HT1080 (cell line): Measurements from ENCODE around the gene EXOC4. TPM values are rescaled to one million over a fixed set of nuclear protein-coding genes. Genes with fewer than 3 reads are reported as not detected.
A peak's percentile ranks its signal among the peaks of the same experiment; 100 is the strongest.
"Not testable (repeated sequence)": the region's sequence is repeated elsewhere in the genome, so short reads cannot be mapped to it uniquely, and the experiment has no call there.

Source experiments
- DNase-seq: peaks from one replicate; pipeline ENCODE4 v3.0.0-alpha.2; 2015; ENCODE audit warnings: low read depth
- total RNA-seq: library from RNA; depleted of rRNA; stranded (reverse); fragments of >200 nt; shearing (Covaris generic); gene quantifications from 2 replicates; pipeline ENCODE4 v1.2.3, GENCODE V29; 2014

Gene EXOC4
- total RNA-seq, 1 experiment from 2014 or later: 39.3 TPM

DNA sequence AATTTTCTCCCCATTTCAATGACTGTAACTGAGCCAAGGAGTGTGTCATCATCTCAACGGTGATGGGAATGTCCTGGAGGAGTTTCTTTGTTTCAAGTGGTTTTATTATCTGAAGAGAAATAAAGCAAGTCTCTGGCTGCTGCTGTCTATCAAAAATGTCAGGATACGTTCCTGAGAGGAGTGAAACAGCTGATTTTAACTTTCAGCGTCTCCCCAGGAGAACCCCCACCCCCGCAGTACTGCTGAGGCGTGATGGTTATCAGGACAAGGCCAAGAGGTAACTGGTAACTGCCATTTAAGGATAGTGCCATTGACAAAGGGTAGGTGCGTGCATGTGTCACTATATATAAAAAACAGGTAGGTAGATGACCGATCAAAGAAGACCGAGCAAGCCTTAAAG is 803.9 kb downstream of the EXOC4 start:
- no peak for DNase-seq

DNA sequence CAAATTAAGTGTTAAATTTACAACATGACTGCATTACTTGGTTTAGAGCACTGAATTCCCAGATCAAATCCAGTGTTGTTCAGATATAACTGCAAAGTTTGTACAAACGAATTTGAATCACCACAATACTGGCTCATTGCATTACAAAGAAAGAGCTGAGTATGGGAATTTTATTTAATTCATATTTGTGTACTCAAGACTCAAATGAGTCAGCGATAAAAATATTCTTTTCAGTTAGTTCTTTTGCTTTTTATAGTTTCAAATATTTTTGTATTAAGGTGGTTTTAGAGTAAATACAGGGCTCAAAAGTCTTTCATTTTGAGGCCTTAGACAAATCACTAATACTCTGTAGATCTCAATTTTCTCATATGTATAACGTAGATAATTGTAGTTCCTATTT is 805.6 kb downstream of the EXOC4 start:
- no peak for DNase-seq

DNA sequence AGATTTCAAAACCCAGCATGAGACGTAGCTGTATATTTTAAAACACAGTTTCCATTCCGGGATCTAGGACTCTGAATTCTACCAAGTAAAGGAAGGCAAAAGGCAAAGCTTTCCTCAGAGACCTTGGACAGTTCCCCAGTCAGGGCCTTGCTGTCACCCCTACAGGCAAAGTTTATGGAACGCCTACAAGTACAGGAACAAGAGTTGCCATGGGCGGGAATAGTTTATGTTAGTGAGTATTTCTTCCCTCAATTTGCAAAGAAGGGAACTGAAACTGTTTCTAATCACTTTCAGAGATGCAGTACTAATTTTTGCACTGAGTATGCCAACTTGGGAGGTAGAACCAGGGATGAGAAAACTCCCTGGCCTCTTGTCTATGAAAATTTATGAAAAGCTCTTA is 806.1 kb downstream of the EXOC4 start:
- no peak for DNase-seq

DNA sequence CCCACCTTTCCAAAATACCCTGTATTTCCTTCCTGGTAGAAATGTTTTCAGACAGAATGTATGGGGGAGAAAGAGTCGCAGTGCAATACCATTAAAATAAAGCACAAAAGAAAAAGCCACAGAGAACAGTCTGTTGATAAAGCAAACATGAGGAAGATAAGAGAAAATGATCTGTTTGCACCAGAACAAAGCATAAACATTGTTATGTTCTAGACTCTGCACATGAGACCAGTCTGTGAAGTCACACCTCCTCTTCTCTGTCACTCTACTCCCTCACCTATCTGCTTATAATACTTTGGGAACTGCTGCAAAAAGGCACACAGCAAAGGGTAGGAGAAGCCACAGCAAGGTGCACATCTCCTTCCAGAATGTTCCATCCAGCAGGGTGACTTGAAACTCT is 807.0 kb downstream of the EXOC4 start:
- no peak for DNase-seq

DNA sequence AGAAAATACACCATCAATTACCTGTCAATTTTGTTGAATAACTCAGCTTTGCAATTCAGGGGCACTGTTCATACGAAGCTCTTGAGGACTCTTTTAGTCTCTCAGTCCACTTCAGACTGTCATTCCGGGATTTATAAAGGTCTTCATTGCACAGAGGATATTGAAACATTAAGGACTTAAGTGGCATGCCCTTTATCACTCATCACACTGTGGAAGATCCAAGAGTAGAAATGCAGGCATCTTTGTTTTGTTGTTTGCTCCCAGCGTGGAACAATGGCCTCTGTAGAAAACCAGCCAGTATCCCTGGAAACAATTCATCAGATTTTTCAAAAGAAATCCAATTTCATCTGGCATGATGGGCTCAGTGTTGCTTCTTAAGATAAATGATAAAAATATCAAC is 808.0 kb downstream of the EXOC4 start:
- DNase-seq: no peak

DNA sequence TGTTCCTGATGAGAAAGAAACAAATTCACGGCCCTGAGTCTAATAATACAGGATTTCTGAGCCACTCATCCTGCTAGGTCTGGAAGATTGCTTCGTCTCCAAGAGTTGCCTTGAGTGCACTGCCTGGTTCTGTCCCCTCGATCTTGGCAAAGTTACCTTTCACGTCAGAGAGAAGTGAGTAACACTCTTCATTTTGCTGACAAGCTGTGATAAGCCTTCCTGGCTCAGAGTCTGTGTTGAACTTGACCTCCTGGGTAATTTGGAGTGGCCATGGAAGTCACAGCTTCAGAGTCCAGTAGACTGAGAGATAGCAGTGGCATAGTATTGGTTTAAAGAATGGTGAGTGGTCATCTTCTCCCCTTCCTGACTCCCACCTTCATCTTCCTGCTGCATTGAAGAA is 809.6 kb downstream of the EXOC4 start:
- no peak for DNase-seq

DNA sequence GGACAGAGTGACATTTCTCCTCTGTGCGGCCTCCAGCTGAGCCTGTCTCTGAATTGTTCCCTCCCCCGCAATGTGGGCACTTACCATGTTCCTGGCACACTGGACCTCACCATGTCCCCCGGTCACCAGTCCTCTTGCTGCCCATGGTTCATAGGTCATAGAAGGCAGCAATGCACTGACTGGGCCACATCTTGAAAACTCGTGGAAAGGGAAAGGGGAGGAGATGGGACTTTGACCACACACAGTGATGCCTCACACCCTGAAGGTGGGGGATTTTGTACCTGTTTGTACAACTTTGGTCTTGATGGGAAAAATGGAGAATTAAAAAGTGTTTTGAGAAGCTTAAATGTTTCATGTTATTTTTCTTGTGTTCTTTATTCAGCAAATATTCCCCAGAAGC is 812.5 kb downstream of the EXOC4 start:
- DNase-seq: no peak

DNA sequence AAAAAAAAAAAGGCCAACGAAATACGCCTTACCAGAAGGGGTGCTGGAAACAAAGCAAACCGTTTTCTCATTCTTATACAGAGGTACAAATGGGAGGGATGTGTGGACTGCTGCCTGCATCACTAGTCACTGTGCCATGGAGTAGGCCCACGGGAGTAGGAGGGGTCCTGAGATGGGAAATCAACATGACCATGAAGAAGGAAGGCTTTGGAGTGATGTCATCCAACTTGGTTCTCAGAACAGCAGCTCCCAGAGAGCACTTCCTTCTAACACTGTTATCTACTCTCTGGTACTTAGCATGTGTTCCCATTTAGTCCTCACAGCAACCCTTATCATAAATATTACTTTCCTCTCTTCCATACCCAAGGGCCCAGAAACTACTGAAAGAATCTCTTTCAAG is 814.3 kb downstream of the EXOC4 start:
- no peak for DNase-seq

DNA sequence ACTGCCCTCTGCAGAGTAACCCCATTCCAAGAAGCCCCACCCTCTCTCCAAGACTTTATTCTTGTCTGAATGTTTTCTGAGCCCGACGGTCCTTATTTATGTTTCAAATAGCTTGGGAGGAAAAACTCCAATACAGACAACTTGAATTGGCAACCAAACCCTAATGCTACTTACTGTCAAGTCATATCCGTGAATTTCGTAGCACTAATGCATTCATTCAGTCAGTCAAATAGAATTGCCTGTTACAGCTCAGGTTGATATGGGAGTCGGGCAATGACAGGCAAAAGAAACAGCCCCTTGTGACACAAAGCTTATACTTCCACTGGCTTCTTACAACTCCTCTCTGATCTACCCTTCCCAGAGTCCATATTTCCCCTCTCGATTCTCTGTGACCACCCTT is 815.8 kb downstream of the EXOC4 start:
- DNase-seq: no peak

DNA sequence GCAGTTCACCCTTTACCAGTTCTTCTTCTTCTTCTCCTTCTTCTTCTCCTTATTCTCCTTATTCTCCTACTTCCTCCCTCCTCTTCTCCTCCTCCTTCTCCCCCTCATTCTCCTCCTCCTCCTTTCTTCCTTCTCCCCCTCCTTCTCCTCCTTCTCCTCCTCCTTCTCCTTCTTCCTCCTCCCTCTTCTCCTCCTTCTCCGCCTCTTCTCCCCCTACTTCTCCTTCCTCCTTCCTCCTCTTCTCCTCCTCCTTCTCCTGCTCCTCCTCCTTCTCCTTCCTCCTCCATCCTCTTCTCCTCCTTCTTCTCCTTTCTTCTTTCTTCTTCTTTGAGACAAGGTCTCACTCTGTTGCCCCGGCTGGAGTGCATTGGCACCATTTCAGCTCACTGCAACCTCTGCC is 816.3 kb downstream of the EXOC4 start:
- DNase-seq: no peak

DNA sequence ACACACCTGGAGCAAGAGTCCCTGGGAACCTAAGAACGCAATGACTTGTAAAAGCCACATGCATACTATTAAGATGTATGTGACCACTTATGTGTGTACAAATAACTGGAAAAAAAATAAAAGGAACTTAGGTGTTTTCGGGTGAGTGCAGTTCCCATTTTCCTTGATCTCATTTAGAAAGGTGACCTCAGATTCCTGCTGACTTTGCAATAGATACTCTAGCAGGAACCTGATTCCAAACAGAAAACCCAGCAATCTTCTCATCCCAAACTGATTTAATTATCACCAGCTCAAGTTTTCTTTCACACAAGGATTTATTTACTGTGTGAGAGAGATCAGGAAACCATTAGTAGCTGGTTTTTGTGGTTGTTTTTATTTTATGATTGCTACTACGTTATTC is 817.8 kb downstream of the EXOC4 start:
- DNase-seq: no peak

DNA sequence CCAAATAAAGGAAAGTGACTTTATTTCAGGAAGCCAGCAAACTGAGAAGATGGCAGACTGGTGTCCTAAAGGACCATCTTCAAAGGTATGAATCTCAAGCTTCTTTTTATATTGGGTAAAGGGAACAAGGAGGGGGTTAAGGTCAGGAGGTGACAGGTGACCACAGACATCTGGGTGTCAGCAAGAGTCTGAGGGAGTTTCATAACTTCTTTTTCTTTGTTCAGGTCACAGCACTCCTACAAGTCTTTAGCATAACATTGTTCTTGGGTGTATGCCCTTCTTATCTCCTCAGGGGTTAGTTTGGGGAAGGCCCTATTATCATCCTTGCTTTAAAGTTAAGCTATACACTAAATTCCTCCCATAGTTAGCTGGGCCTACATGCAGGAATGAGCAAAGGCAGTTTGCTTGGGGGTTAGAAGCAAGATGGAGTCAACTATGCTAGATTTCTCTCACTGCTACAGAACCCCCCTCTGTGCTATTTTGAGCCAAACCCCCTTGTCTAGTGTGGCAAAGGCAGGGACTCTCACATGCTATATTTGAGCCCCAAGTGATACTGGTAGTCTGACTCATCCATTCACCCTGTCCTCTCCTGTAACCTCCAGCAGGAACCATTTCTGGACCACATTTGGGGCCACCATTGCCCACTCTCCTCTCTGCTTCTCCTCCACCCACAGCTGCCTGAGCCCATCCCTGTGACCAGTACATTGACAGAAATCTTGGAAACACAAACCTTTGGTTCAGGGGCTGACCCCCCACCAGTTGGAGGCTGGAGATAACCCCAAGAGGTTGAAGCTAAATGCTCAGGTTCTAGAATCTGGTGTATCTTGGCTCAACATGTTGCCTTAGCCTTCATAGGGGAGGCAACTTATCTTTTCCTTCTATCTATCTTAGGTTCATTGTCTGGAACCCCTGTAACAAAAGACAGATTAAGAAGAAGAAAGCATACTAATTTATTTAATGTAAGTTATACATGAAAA is 818.8 kb downstream of the EXOC4 start:
- DNase-seq: no peak

DNA sequence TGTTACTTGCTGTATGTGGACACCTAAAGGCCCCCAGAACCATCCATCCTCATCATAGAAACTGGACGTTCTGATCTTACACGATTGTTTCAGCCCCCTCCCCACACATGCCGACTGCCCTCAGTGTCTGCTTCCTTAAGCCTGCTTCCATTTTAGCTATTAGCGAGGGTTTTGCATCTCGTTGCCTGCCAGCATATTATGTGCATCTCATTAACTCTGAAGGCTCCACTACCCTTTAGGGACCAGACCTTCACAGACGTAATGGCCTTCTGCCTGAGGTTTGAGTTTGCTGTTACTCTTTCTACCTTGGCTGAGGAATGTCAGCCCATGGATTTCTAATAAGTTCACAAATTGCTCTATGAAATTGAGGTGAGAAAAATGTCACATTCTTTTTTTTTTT is 820.4 kb downstream of the EXOC4 start:
- no peak for DNase-seq

DNA sequence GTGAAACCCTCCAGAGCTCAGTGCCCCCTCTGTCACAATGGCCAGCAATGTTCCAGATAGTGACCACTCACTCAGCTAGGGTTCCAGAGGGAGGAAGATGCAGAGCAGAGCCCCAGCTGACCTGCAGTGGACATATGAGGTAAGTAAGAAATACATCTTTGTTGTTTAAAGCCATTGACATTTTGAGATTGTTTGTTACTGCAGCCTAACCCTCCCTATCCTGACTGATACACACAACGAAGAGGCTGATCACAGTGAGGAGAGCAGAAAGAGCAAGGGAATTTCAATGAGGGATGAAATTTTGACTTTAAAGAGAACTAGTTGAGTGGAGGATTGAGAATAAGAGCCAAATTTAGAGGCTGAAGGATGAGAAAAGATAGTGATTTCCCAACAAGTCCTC is 822.9 kb downstream of the EXOC4 start:
- DNase-seq: no peak

DNA sequence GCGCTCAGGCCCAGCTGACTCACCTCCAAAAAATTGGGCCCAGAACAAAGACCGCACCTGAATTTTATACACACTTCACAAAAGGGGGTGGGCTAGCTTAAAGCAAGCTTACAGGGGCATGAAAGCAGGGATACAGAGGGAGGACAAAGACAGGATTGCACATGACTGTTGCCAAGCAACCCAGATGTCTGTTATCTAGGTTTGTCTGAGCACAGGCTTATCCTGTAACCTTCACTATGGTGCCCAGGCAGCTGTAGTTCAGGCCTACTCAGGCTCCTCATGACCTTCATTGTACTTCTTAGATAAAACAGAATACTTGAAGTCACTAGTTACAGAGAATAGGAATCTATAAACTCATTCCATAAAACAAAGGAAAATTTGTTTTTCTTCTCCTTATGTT is 824.7 kb downstream of the EXOC4 start:
- DNase-seq: not testable (repeated sequence)

DNA sequence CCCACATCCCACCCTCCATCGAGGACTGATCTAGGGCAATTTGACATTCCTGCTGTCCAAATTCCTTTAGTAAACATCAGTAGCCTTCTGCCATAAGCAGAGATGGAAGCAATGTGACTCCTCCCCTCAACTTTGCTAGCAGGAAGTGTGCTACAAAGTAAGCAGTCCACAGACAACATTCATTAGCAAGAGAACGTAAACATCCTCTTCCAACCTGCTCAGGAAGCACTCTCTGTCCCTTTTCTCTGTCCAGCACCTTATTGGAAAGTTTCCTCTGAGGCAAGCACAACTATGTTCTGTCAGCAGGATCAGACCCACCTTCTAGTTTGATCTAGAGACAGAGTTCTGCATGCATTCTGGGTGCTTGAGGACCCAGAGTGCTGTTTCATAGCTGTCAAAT is 826.1 kb downstream of the EXOC4 start:
- DNase-seq: no peak

DNA sequence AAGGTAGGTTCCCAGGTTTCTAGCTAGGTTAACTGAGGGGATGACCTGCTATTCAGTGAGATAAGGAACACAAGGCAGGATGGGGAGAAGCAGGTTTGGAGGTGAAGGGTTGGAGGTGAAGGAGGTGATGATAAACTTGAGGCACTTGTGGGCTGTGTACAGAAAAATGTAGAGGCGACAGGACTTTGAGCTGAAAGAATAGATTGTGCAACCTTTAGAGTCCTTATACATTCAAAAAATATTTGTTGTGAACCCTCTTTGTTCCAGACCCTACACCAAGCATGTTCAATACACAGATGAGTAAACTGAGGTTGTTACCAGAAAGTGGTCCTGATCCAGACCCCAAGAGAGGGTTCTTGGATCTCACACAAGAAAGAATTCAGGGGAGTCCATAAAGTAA is 828.8 kb downstream of the EXOC4 start:
- DNase-seq: no peak

DNA sequence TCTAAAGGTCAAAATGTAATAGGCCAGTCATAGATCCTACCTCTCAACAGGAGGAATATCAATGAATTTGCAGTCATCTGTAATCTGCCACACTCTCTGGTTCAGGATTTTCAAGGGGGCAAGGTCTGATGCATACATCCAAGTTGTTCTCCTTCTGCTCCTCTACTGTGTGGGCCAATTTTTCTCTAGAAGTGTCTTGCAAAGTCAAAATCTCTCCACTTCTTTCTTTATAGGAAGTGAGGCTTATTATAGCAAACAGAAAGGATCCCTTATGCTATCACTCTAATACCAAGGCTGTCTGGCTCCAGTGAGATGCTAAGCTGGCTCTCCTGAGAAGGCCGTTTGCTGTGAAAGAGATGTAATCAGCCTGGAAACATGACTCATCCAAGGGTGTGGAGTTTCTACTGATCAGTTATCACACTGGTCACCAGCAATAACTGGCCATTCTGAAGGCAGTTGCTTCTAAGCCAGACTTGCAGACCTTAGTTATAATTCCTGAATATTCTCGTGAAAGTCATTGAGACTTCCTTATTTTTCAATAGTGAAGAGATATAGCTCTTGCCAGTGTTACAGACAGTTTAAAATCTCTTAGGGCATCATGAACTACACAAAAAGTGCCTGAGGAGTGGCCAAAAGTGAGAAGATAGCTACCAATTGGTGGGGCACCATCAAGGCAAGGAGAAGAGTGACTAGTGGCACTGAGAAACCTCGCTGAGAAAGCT is 831.0 kb downstream of the EXOC4 start:
- peak; percentile 48 for DNase-seq

DNA sequence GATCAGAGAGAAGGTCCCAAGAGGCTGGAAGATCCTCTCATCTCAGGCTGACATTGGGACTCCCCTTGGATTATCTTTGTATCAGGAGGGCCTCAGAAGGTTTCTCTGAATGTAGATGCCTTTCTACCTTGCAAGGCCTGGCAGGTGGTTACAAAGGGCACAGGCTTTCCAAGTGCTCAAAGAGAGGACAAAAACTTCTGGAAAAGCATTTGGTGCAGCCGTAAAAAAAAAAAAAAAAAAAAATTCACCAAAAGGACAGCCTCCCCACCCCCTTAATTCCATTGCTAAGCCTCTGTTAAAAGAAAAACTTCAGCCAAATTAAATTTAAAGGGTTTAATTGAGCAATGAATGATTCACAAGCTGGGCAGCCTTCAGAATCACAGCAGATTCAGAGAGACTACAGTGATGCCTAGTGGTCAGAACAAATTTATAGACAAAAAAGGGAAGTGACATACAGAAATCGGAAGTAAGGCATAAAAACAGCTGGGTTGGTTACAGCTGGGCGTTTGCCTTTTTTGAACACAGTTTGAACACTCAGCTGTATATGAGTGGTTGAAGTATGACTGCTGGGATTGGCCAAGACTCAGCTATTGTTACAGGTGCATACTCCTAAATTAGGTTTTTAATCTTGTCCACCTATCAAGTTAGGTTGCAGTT is 831.7 kb downstream of the EXOC4 start:
- peak; percentile 4 for DNase-seq

DNA sequence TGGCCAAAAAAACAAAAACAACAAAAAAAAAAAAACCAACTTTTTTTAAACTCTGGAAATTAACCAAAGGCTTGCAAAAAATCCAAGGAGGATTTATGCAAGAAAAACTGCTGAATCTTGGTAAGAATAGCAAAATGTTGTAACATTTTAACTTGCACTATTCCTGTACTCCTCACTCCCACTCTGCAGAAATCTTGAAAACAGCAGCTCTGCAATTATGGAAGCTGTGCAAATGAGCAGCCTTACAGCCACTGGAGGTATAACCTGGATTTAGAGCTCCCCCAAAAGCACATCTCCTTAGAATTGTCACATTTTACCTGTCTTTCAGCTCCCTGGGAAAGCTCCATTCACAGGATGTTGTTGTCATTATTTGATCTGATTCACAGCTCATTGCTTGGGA is 832.4 kb downstream of the EXOC4 start:
- no peak for DNase-seq

DNA sequence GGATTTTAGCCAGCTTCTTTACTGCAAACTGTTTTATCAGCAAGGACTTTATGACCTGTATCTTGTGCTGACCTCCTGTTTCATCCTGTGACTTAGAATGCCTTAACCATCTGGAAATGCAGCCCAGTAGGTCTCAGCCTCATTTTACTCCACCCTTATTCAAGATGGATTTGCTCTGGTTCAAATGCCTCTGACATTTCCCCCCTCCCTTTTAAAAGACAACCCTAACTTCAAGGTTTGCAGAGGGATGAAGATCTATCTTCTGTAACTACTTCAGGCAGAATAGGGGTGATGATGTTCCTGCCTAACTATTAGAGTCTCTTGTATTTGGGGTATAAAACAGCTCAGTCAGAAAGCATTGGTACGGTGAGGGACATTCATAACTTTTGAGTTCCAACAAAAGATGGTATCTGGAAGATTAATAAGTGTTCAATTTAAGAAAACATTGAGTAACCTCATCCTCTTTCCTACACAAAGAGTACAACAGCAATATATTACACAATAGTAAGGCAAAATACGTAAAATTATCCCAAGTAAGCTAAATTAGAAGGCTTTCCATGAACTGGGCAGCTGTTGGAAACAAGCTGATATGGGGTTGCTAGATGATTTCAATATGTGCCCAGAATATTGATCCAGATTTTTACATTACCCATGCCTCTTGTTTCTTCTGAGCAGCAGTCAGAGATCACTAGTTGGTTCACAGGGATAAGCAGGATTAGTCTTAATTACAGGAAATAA is 834.3 kb downstream of the EXOC4 start:
- DNase-seq: no peak

DNA sequence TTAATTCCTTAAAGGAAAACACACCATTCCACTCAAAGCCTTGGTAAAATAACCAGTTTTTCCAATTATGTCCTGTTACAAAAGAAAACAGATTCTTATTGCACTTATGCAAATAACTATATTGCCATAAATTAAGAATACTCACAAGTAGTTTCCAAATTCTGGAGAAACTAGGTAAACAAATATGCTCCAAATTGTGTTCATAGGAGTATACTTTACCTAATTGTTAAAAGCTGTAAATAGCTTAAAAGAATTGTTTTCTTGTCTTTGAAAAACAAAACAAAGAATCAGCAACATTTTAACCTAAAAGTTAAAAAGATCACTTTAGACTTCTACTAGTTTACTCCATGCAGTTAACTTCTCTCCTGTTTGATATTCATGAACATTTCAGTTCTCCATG is 835.3 kb downstream of the EXOC4 start:
- DNase-seq: no peak
